NCI-H2107 treated with DMSO at 0.1 percent for 48 hours (cell line): ENCODE results near the gene SLC12A7.
"Not testable (repeated sequence)": the region's sequence is repeated elsewhere in the genome, so short reads cannot be mapped to it uniquely, and the experiment has no call there.

Experiments
- DNase-seq: peaks from one replicate; lab custom pipeline; 2025; ENCODE audit not compliant: unreplicated experiment; lab: John Stamatoyannopoulos, UW

Gene SLC12A7

GRCh38 chr5:1010641-1011046, 101.2 kb downstream of the SLC12A7 start:
- DNase-seq = peak; percentile 26

GRCh38 chr5:1010181-1010510, 101.7 kb downstream of the SLC12A7 start:
- no peak for DNase-seq

GRCh38 chr5:1009359-1010180, 102.3 kb downstream of the SLC12A7 start:
- no peak for DNase-seq

- no peak for DNase-seq
These were observed 103.2 kb downstream of the SLC12A7 start, which contains the start of gene NKD2 for GRCh38 chr5:1008451-1009358. Gene NKD2 (plus strand): TSS chr5:1008802. CDS start chr5:1009058, 256 bp downstream.

GRCh38 chr5:1007681-1008450, 104.0 kb downstream of the SLC12A7 start:
- DNase-seq = no peak

- no peak for DNase-seq
These were observed 104.6 kb downstream of the SLC12A7 start for GRCh38 chr5:1007221-1007680.

- no peak for DNase-seq
These were observed 105.2 kb downstream of the SLC12A7 start for GRCh38 chr5:1006656-1007071.

- no peak for DNase-seq
These were observed 105.8 kb downstream of the SLC12A7 start for GRCh38 chr5:1005904-1006655.

GRCh38 chr5:1005249-1005851, 106.5 kb downstream of the SLC12A7 start:
- DNase-seq = no peak

GRCh38 chr5:1004461-1005248, 107.2 kb downstream of the SLC12A7 start:
- no peak for DNase-seq

GRCh38 chr5:1003296-1003937, 108.4 kb downstream of the SLC12A7 start:
- DNase-seq = peak; percentile 78

GRCh38 chr5:1002836-1003235, 109.0 kb downstream of the SLC12A7 start:
- no peak for DNase-seq

- no peak for DNase-seq
These were observed 109.7 kb downstream of the SLC12A7 start for GRCh38 chr5:1002271-1002546.

GRCh38 chr5:1001406-1002270, 110.2 kb downstream of the SLC12A7 start:
- no peak for DNase-seq

GRCh38 chr5:1000831-1001230, 111.0 kb downstream of the SLC12A7 start:
- not testable (repeated sequence) for DNase-seq
